ENCODE data around the gene PMPCA.

The PMPCA gene

DNA sequence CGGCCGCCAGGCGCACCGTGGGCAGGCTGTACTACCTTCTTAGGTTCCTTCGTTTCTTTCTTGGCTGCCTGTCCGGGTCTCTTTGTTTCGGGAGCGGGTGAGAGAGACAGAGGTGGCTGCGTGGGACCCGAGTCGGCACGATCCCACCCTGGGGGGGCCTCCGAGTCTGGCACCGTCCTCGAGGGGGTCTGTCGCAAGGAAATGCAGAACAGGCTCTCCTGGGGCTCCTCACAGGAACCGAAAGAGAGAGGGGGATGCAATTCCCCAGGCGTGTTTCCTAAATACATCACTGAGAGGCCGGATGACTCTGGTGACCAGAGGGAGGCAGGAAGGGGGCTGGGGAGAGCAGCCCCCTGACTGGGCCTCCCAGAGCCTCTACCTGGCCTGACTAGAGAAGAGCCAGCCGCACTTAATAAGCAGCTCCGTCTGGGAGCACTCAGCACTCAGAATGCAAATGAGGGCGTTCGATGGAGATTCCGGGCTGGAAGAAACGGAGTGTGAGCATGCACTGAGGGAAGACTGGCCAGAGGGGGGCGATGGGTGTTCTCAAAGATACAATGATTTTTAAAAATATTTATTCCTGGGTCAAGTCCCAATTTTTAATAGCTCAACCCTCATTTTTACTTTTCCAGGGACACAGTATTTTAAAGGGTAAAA, 40.9 kb downstream of the PMPCA start:
- in situ Hi-C loops (cut with HindIII; ENCODE audit: low sequenced_read_pairs): no loop called here

DNA sequence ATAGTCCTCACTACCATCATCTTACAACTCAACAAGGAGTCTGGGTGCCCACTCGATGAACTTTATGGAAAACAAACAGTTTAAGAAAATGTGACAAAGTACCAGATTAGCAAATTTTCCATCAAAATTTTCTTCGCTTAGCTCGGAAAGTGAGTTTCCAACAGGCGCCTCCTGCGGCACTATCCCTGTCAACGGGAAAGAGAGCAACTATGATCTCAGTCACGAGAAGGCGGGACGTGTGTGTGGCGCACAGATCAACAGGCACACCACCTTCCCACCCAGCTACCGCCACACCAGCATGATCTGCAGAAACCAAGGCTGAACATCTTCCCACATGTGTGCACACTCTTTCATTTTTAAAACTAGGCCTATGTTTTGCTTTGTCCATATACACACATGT, 42.9 kb downstream of the PMPCA start:
- in situ Hi-C loops (cut with HindIII; ENCODE audit: low sequenced_read_pairs): no loop called here

DNA sequence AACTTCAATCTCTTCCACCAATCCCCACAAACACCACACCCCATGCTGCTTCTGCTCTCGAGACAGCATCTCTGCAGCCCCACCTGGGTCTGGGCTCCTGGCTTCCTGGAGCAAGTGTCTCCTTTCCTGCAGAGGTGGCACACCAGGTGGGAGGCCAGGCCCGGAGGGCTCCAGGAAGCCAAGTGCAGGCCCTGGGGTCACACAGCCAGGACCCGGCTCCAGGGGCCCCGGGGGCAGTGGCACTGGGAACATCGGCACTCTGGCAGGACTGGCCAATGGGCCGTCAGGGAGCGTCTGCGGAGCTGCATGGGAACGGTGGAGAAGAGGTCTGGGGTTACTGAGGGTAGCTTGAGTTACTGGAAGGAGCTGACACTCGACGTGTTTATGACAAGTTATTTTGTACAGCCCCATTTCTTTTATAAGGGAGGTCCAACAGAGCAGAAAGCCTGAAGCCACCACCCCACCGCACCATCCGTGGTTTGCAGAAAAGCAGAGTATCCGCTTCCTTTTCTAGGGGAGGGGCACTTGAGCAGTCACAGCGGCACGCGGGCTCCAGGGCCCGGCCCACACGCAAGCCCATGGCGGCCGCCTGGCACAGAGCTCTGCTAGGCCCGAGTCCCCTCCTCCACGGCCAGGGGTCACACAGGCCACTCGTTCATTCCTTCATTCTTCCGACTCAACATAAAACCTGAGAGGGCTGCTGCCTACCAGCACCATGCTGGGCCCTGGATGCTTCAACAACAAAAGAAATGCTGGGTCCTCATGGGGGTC, 43.8 kb downstream of the PMPCA start:
- in situ Hi-C loops (cut with HindIII; ENCODE audit: low sequenced_read_pairs): no loop called here

DNA sequence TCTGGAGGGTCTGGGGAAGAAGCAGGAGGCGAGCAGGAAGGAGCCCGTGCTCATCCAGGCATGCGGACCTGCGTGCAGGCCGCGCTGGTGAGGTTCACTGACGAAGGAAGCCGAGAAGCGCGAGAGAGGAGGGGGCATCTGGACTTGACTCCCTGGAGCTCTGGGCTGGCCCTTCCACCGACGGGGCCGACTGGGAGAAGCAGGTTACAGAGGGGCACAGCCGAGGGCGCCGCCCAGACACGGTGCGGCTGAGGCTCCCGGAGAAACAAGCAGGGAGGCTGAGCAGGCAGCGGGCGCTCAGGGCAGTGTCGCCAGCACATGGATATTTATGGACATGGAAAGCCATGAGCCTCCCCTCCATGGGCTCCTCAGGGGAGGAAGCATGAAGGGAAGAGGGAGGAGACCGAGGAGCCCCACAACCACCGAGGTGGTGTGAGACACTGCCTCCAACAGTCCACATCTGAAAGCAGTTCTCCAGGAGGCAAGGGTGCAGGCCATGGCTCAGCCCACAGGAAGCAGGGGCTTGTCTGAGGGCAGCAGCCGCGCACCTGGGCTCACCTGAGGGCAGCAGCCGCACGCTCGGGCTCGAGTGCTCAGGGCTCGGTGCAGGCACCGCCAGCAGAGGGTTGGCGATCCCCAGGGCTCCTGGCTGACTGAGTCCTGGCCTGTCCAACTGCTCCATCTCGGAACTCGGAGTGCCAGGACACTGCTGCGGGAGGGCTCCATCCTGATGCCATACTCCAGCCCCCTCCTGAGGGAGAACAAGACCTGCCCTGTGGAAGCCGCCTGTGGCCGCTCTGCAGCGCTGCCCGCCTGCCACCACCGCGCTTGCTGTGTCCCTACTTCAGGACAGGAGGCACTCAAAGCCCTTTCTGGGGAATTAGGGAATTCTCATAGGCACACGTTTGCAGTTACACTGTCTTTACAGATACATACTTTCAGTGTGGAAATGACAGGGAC, 44.9 kb downstream of the PMPCA start:
- in situ Hi-C loops (cut with HindIII; ENCODE audit: low sequenced_read_pairs): no loop called here

DNA sequence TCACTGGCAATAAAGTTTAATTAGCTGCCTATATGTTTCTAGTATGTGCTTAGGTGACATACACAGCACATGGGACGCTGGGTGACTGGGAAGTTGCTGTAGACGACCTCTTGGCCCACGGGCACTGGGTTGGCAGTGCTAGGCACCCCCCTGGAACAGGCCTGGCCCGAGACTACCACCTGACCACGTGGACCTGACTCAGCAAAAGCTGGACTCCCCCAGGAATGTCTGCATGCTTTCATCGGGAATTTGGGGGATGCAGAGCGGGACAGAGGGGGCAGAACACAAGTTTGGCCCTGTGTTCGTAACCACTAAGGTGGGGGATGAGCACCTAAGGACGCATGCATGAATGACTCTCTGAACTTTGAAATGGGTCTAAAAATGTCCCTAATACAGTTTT, 45.8 kb downstream of the PMPCA start:
- in situ Hi-C loops (cut with HindIII; ENCODE audit: low sequenced_read_pairs): no loop called here

DNA sequence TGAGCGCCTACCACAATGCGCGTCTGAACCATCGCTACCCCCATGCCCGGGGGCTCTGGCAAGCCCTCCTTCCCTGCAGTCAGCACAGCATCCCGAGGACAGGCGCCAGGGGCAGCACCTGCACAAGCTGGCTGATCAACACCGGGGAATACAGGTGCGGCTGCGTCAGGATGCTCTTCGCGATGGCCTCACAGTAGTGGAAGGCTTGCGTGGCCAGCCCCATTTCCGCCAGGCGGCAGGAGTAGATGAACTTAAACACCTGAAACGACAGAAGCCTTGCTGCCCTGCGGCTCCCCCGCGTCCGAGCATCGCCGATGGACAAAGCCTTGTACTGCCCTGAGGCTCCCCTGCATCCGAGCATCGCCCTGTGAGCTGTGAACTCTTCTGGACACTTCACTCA, 46.9 kb downstream of the PMPCA start:
- in situ Hi-C loops (cut with HindIII; ENCODE audit: low sequenced_read_pairs): no loop called here

DNA sequence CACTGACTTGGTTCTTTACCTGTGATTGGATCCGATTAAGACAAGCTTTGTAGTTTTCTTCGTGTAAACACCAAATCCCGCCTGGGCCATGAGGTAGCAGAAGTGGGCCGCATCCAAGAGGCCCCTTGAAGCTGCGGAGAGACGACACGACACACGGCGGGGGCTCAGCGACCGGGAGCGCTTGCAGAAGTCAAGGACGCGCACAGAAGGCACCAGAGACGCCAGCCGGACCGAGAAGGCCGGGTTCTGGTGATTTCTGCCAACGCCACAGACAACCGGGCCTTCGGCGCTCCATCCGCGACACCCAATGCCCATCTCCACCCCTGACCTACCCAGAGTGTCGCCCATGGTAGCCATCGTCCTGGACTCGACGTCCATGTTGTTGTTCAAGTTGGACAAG, 49.0 kb downstream of the PMPCA start:
- in situ Hi-C loops (cut with HindIII; ENCODE audit: low sequenced_read_pairs): no loop called here

DNA sequence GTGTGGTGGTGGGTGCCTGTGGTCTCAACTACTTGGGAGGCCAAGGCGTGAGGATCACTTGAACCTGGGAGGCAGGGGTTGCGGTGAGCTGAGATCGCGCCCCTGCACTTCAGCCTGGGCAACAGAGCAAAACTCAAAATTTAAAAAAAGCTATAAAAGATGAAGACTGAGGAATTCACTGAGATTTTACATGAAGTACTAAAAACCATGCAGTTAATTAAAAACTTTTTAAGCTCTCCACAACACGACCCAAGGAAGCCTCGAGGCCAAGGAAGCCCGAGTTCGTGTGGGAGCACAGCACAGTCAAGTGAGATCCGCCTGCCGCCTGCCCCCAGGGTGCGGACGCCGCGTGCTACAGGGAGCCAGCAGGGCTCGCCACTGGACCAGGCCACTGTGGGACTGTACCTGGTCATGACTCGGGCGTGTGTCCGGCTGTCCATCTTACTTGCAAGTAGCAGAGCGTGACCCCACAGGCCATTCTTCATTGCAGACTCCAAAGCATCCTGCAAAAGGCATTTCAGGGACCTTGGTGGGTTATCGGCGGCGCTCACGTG, 50.4 kb downstream of the PMPCA start:
- in situ Hi-C loops (cut with HindIII; ENCODE audit: low sequenced_read_pairs): no loop called here

DNA sequence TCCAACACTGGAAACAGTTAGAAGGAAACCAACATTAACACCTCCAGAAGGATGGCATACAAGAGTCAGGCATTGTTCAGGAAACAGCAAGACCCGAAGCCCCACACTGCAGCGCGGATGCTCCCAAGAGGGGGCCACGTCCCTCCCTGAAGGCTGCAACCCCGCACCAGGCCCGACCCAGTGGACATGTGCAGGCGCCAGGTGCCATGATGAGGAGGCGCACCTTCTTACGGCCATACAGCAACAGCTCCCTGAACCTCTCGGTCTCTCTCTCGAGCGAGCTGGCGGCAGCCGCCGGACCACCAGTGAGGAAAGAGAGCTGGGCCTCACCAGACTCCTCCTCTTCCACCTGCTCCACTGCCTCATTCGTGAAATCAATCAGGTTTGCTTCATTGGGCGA, 52.2 kb downstream of the PMPCA start:
- in situ Hi-C loops (cut with HindIII; ENCODE audit: low sequenced_read_pairs): no loop called here

DNA sequence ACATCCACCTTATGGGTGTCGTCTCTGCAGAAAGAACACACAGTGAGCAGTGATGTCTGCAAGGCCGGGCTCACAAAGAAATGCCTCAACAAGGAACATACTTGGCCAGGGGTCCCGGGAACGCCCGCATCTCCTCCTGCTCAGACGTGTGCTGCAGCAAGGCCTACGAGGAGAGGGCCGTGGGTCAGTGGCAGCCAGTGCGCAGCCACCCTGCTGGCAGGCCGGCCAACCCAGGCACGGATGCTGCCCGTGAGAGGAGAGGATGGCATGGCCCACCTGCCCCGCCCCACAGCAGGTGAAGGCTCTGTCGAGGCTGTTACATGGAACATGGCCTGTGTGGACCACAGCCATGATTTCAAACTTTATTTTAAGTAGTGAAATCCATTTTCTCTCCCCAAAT, 53.1 kb downstream of the PMPCA start:
- in situ Hi-C loops (cut with HindIII; ENCODE audit: low sequenced_read_pairs): no loop called here

DNA sequence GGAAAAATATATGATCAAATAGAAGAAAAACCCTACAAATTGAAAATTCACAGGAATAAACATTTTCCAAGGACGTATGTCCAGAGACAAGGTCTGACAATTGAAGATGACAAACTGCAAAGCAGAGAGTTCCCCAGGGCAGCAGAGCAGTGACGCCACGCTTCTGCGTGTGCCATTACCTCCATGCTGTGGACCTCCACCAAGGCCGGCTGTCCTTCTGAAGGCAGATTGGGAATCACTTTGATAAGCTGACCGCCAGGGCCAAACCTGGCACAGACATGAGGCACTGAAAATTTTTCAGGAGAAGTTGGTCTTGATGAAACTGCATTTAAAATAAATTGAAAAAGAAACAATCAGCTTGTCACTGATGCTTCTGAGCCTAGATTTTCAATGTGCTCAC, 53.8 kb downstream of the PMPCA start:
- in situ Hi-C loops (cut with HindIII; ENCODE audit: low sequenced_read_pairs): no loop called here

DNA sequence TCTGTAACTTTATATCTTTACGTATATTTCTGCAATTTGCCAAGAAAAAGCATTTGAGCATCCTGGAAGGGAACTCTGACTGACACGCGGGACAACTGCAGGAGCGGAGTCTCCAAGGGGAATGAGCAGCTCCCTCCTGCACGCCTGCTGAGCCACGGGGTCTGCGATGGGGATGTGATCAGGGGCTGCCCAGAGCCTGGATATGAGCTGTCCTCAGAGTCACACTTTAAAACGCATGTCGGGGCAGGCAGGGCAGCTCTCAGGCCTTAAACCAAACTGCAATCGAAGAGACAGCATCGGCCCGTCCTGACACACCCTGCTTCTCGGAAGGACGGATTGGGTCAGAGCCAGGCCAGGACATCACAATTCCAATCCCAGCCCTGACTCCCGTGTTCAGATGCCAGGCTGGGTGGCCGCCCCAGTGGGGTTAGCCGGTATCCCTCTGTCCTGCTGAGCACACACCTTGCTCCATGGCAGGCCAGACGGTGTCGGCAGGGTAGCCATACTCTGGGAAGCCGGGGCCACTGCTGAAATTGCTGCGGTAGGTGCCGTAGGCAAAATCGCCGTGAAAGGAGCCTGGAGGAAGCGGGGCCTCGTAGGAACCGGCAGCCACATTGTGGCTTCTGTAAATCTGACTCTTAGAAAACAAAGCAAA, 55.2 kb downstream of the PMPCA start:
- in situ Hi-C loops (cut with HindIII; ENCODE audit: low sequenced_read_pairs): no loop called here

DNA sequence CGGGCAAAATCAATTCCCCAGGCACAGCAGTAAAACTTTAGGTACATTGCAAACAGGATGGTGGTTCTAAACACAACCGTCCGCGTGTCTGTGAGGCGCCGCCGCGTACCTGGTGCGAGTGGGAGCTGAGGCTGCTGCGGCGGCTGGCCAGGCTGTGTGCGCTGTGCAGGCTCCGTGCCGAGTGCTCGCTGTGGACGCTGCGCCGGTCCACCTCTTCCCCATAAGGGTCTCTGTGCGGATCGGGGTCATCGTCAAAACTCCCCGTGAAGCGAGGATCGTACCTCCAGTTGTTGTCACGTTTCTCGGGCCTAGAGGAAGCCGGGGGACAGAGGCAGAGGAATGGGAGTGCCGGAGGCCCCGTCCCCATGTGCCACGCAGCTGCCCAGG, 55.7 kb downstream of the PMPCA start:
- in situ Hi-C loops (cut with HindIII; ENCODE audit: low sequenced_read_pairs): no loop called here

DNA sequence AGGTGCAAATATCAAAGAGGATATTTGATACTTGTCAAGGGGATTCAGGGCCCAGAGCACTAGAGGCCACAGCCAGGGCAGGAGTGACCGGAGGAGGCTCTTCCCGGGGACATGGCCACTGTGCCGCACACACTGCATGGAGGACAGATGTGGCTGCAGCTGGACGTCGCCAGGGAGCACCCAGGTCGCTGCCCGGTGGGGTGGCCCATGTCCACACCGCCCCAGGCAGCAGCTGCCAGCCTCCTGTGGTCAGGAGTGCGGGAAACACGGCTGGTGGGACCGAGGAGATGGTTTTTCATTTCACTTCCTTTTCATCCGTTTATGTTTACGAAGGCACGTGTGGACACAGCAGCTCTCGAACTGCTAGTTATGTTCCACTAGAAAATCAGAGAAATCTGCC, 57.3 kb downstream of the PMPCA start:
- in situ Hi-C loops (cut with HindIII; ENCODE audit: low sequenced_read_pairs): no loop called here

DNA sequence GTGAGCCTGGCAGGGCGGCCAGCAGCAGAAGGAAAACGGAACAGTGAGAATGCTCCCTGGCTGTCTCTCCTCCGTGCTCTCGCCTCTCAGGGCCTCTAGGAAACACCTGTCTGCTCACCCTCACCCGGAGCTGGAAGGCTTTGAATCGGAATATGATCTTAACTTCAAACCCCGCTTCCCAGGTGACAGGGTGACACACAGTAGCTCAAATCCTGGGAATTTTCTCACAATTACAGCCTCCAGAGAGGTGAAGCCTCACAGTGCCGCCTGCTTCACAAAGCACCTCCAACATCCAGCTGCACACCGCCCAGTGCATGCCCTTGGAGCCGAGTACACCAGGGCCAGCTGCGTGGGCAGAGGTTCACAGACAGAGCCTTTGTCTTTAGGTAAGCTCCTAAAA, 59.9 kb downstream of the PMPCA start:
- in situ Hi-C loops (cut with HindIII; ENCODE audit: low sequenced_read_pairs): no loop called here

DNA sequence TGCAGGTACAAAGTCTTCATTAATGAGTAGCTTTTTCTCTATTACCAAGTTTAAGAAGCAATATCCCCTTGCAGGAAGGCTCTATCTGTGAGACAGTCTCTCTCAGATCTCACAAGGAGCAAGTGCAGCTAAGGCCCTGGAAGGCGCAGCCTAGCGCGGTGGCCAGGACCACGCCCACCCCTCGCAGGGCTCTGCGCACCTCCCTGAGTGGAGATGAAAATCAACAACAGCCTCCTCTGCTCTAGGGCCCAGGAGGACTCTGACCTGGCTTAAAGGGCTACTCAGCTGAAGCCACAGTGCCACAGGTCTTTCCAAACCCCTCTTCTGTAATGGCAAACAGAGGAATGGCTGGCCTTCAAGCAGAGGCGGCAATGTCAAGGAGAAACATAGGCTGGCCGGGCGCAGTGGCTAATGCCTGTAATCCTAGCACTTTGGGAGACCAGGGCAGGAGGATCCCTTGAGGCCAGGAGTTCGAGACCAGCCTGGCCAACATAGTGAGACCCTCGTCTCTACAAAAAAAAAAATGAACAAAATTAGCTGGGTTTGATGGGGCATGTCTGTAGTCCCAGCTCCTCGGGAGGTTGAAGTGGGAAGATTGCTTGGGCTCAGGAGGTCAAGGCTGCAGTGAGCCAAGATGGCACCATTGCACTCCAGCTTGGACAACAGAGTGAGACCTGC, 60.5 kb downstream of the PMPCA start:
- in situ Hi-C loops (cut with HindIII; ENCODE audit: low sequenced_read_pairs): no loop called here

DNA sequence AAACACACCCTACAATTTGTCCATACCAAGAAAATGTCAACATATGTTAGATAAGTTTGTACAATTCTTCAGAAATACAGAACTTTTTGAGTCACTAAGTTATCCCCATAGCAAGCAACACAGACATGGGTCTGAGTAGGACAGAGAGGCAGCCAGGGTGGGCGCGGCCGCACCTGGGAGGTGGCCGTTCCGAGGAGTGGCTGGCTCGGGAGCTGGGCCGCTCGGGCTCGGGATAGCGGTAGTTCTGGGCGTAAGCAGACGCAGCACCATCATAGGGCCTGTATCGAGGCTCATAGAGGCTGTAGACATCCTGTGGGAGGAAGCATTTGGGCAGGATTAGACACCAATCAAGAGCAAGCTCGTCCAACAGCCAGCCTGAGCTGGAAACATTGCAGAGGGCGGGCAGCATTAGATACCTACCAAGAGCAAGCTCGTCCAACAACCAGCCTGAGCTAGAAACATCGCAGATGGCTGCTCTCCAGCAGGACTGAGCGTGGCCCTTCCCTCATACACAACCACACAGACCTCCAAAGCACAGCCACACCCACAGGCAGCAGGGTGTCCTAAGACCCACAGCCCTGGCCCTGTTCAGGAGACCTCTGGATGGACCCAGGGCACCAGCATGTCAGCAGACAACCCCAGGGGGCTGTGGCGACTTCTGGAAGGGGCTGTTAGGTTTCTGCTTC, 61.5 kb downstream of the PMPCA start:
- in situ Hi-C loops (cut with HindIII; ENCODE audit: low sequenced_read_pairs): no loop called here

DNA sequence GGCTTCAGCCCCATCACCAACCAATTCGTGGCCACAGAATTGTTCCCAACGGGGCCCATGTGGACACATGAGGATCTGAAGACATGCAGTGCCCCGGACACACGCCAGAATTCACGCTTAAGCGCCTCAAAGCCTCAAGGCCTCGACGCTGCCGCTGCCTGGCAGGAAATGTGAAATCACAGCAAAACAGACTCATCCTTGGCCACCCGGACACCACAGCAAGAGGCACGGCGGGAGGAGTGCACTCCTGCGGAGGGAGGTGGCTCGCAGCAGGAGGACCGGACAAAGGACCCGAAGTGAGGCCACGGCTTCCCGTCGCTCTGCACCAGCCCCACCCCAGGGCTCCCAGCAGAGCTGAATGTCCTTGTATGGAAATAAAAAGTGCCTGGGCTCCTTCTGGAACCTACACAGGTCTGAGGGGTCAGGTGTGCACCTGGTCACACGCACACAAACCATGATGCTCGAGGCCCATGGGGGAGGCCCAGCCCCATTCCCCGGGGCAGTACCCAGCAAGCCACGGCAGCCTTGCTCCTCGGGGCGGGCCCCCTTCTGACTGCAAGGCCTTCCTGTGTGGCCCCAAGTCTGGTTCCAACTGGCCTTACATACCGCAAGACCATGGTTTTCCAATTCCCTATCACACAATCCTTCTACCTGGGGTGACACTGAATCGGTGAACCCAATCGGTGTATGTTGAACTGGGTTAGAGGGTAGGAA, 62.3 kb downstream of the PMPCA start:
- in situ Hi-C loops (cut with HindIII; ENCODE audit: low sequenced_read_pairs): no loop called here

DNA sequence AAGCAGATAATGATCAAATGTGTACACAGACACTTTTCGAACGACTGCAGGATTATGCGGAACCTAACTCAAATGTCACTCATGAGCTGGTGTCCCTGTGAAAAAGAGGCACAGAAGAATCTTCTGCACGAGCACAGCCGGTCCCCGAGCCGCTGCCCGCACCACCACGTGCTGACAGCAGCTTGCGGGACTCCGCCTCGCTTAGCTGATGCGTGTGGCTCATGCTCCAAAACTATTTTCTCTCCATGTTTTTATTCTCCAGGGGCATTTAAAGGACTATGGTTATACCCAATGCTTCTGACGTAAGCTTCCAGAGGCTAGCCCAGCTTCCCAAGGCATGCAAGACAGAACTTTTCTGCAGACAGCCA, 62.9 kb downstream of the PMPCA start:
- in situ Hi-C loops (cut with HindIII; ENCODE audit: low sequenced_read_pairs): no loop called here

All from DLD1 (cell line).